SU-DHL-6 (cell line): Measurements from ENCODE around the gene ZSWIM8.

Source experiments
- H2AFZ ChIP-seq: fragments of 200-600 bp; sonication (generic); 2 replicates; pipeline ENCODE4 v1.6.1; 2014; ENCODE audit warnings: low read depth, mild to moderate bottlenecking, moderate library complexity, mixed read lengths, antibody characterized with exemption, low read length; ENCODE audit not compliant: severe bottlenecking
- H3F3A ChIP-seq: fragments of 200-600 bp; shearing (Covaris generic); 2 replicates; pipeline ENCODE4 v1.6.0; 2016; ENCODE audit warnings: antibody characterized with exemption, mild to moderate bottlenecking; ENCODE audit not compliant: insufficient read depth
- H3K27ac ChIP-seq: fragments of 200-600 bp; sonication (generic); 2 replicates; pipeline ENCODE4 v1.5.1; 2016; ENCODE audit warnings: low read depth, mild to moderate bottlenecking, low read length, moderate library complexity, mixed read lengths
- H3K27me3 ChIP-seq: fragments of 200-600 bp; sonication (generic), shearing (Covaris generic); 2 replicates; pipeline ENCODE4 v1.6.0; 2014; ENCODE audit warnings: mild to moderate bottlenecking, low read length
- H3K36me3 ChIP-seq: fragments of 200-600 bp; sonication (generic); 2 replicates; pipeline ENCODE4 v1.6.1; 2014; ENCODE audit warnings: mild to moderate bottlenecking, low read length, mixed read lengths
- H3K4me2 ChIP-seq: fragments of 300-600, 200-600 bp; shearing (Covaris generic), sonication (generic); 2 replicates; pipeline ENCODE4 v1.6.0; 2014; ENCODE audit warnings: low read length, low read depth, mild to moderate bottlenecking; ENCODE audit not compliant: poor library complexity, severe bottlenecking
- H3K4me3 ChIP-seq: fragments of 200-600 bp; sonication (generic); 2 replicates; pipeline ENCODE4 v1.5.1; 2014; ENCODE audit warnings: antibody characterized with exemption, low read length, mild to moderate bottlenecking, mixed read lengths; ENCODE audit not compliant: insufficient read depth, poor library complexity, severe bottlenecking
- H3K79me2 ChIP-seq: fragments of 200-600 bp; sonication (generic); 2 replicates; pipeline ENCODE4 v1.6.1; 2014; ENCODE audit warnings: mild to moderate bottlenecking, low read length, moderate library complexity; ENCODE audit not compliant: insufficient read depth
- H3K9ac ChIP-seq: fragments of 200-600 bp; sonication (generic); 2 replicates; pipeline ENCODE4 v1.7.0; 2014; ENCODE audit warnings: mild to moderate bottlenecking, low read length
- H3K9me2 ChIP-seq: fragments of 200-600 bp; sonication (generic); replicated peaks from 2 replicates; pipeline ENCODE4 v1.6.1; 2014; ENCODE audit warnings: low read length; ENCODE audit not compliant: insufficient read depth
- H3K9me3 ChIP-seq: fragments of 200-600 bp; sonication (generic); 2 replicates; pipeline ENCODE4 v1.6.1; 2014; ENCODE audit warnings: low read length, mixed read lengths; ENCODE audit not compliant: insufficient read depth
- H4K20me1 ChIP-seq: fragments of 200-600 bp; sonication (generic); 2 replicates; pipeline ENCODE4 v1.6.1; 2014; ENCODE audit warnings: low read depth, mild to moderate bottlenecking, antibody characterized with exemption, low read length, moderate library complexity, mixed read lengths
- CTCF ChIP-seq: fragments of 200-600 bp; sonication (generic); IDR thresholded peaks from one replicate; pipeline ENCODE4 v1.5.1; 2017; ENCODE audit warnings: antibody characterized with exemption, mild to moderate bottlenecking, low read length, moderate library complexity; ENCODE audit not compliant: insufficient read depth, poor library complexity, severe bottlenecking
- EZH2phosphoT487 ChIP-seq: fragments of 200-600 bp; sonication (generic), shearing (Covaris generic); conservative IDR thresholded peaks from 2 replicates; pipeline ENCODE4 v1.6.1; 2018; ENCODE audit warnings: mild to moderate bottlenecking, antibody characterized with exemption, low read length, moderate library complexity, mixed read lengths

ZSWIM8 gene

DNA sequence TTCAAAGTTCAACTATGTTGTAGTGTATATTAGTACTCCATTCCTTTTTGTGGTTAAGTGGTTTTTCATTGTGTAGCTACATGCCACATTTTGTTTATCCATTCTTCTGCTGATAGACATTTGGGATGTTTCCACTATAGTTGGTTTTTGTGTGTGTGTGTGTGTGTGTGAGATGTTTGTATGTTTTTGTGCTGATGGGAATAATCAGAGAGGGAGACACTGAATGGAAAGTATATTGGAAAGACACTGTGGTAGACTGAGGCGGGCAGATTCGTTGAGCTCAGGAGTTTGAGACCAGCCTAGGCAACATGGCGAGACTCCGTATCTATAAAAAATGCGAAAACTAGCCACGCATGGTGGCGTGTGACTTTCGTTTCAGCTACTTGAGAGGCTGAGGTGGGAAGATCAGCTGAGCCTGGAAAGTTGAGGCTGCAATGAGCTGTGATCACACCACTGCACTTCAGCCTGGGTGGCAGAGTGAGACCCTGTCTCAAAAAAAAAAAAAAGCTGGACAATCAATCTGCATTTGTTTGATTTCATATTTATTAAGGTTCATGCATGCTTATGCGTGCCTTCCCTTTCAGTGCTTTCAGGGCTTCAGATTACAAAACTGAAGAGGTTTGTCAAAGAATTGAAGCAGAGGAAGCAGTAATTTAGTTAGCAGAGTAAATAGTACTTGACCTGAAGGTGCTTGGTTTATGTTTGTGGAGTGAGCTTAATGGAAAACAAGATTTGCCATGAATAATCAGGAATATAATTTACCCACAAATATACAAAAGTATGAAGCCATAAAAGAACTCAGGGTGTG, 26.5 kb upstream of the ZSWIM8 start:
- H3F3A ChIP-seq, result no peaks in the 10 kb centered on the region
- no peaks in the 10 kb centered on the region for H3K27me3 ChIP-seq
- H3K9me2 ChIP-seq, result no peaks in the 10 kb centered on the region
- H3K4me3 ChIP-seq, result no peak overlapping the region
- H4K20me1 ChIP-seq, result no peaks in the 10 kb centered on the region
- no peak overlapping the region for H2AFZ ChIP-seq
- H3K27ac ChIP-seq, result no peak overlapping the region
- no peaks in the 10 kb centered on the region for H3K79me2 ChIP-seq
- no peak overlapping the region for H3K9ac ChIP-seq
- H3K4me2 ChIP-seq, result no peak overlapping the region
- no peaks in the 10 kb centered on the region for H3K36me3 ChIP-seq
- H3K9me3 ChIP-seq, result no peaks in the 10 kb centered on the region
- no peak for TF ChIP-seq EZH2phosphoT487
- TF ChIP-seq CTCF, result no peak

- TF ChIP-seq EZH2phosphoT487, result no peak
- TF ChIP-seq CTCF, result no peak
- no peak overlapping the region for H3K4me2 ChIP-seq
- no peaks in the 10 kb centered on the region for H3K9me2 ChIP-seq
- H4K20me1 ChIP-seq, result no peaks in the 10 kb centered on the region
- no peaks in the 10 kb centered on the region for H3K79me2 ChIP-seq
- H3K27me3 ChIP-seq, result no peaks in the 10 kb centered on the region
- no peak overlapping the region for H3K9ac ChIP-seq
- H2AFZ ChIP-seq, result no peak overlapping the region
- no peaks in the 10 kb centered on the region for H3K9me3 ChIP-seq
- H3K4me3 ChIP-seq, result no peak overlapping the region
- H3F3A ChIP-seq, result no peaks in the 10 kb centered on the region
- H3K27ac ChIP-seq, result no peak overlapping the region
- H3K36me3 ChIP-seq, result no peaks in the 10 kb centered on the region
Measured at GRCh38 chr10:73759512-73760115, 25.8 kb upstream of the ZSWIM8 start.

DNA sequence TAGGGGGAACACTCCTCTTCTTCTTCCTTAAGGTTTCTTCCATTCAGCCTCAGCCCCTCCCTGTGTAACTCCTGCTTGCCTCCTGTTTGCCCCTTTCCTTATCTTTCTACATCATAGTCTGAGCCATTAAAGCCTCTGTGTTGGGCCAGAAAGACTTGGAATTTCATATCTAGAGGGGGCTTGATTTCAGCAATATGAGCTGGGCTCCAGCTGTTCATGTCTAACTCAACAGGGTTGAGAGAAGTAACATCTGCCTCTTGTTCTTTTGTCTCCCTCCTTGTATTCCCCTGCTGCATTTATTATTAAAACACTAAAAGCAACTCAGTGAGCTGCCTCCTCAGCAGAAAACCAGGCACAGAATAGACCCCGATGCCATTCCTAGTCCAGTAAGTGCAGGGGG, 23.6 kb upstream of the ZSWIM8 start:
- H3K27me3 ChIP-seq, result no peaks in the 10 kb centered on the region
- no peaks in the 10 kb centered on the region for H3K36me3 ChIP-seq
- no peak overlapping the region for H3K9ac ChIP-seq
- H3K9me3 ChIP-seq, result no peaks in the 10 kb centered on the region
- H3K4me2 ChIP-seq, result no peak overlapping the region
- no peaks in the 10 kb centered on the region for H3K9me2 ChIP-seq
- H2AFZ ChIP-seq, result no peak overlapping the region
- H3K27ac ChIP-seq, result no peak overlapping the region
- no peaks in the 10 kb centered on the region for H3F3A ChIP-seq
- H3K4me3 ChIP-seq, result no peak overlapping the region
- H3K79me2 ChIP-seq, result no peaks in the 10 kb centered on the region
- TF ChIP-seq EZH2phosphoT487, result no peak
- TF ChIP-seq CTCF, result no peak
- H4K20me1 ChIP-seq, result no peaks in the 10 kb centered on the region
